HPDE6-E6E7 (cell line): ENCODE measurements around the gene TECTA.

ENCODE experiments used
- DNase-seq: peaks from one replicate; pipeline ENCODE4 v3.0.0; 2011; ENCODE audit warnings: missing footprints; ENCODE audit errors: extremely low spot score

TECTA gene

DNA sequence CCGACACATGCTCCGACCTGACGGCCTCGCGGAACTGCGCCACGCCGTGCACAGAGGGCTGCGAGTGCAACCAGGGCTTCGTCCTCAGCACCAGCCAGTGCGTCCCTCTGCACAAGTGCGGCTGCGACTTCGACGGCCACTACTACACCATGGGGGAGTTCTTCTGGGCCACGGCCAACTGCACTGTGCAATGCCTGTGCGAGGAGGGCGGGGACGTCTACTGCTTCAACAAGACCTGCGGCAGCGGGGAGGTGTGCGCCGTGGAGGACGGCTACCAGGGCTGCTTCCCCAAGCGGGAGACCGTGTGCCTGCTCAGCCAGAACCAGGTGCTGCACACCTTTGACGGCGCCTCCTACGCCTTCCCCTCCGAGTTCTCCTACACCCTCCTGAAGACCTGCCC, 26.8 kb downstream of the TECTA start:
- DNase-seq = no peak

DNA sequence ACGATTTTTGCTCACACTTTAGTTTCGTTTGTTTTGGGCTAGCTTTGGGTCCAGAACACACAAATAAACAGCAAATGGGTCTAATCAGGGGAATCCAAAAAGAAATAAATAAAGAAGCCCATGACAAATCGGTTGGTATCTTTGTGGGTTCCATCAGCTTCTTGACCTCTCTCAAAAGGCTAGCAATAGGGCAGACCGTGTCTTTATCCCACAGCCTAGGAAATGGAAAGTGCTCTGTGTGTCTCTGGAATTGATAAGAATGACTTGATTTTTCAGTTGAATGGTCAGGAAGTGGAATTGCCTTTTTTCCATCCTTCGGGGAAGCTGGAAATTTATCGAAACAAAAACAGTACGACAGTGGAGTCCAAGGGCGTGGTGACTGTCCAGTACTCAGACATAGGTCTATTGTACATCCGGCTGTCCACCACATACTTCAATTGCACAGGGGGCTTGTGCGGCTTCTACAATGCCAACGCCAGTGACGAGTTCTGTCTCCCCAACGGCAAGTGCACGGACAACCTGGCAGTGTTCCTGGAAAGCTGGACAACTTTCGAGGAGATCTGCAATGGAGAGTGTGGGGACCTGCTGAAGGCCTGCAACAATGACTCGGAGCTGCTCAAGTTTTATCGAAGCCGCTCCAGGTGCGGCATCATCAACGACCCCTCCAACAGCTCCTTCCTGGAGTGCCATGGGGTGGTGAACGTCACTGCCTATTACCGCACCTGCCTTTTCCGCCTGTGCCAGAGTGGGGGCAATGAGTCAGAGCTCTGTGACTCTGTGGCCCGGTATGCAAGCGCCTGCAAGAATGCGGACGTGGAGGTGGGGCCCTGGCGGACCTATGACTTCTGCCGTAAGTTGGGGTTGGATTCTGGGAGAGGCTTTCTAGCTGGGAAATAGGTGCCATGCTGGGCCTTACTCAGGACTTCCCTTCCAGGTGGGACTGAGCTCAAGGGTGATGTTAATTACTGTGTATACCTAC, 28.6 kb downstream of the TECTA start:
- DNase-seq = no peak

DNA sequence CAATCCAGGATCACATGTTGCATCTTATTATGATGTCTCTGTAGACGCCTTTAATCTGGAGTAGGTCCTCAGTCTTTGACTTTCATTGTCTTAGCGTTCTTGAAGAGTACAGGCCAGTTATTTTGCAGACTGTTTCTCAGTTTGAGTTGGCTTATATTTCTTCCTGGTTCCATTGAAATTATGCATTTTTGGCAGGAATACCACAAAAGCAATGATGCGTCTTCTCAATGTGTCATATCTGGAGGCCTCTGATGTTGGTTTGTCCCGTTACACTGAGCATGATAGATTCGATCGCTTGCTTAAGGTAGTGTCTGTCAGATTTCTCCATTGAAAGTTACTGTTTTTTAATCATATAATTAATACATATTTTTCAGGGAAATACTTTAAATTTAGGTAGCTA, 30.6 kb downstream of the TECTA start:
- DNase-seq = no peak

DNA sequence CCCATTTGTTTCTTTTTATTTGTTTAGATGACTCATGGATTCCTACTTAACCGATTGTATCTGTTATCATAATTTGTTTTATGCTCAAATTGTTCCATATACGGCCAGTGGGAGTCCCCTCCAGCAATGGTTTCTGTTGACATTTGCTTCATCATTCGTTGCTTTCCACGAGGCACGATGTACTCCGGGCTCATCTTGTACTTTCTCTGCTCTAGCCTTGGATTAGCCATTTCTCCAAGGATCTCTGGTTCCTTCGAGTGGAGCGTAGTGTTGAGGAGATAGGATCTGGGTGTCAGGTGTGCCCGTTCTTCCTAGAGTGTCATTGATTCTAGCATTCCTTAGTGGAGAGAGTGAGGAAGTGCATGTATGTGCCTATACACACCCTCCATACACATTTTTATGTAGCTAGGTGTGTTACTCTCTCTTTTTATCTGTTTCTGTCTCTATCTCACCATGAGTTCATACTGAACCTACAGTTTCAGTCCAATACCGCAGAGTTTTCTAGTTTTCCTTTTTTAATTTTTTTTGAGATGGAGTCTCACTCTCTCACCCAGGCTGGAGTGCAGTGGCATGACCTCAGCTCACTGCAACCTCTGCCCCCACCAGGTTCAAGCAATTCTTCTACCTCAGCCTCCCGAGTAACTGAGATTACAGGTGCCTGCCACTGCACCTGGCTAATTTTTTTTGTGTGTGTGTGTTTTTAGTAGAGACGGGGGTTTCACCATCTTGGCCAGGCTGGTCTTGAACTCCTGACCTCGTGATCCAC, 31.4 kb downstream of the TECTA start:
- no peak for DNase-seq

DNA sequence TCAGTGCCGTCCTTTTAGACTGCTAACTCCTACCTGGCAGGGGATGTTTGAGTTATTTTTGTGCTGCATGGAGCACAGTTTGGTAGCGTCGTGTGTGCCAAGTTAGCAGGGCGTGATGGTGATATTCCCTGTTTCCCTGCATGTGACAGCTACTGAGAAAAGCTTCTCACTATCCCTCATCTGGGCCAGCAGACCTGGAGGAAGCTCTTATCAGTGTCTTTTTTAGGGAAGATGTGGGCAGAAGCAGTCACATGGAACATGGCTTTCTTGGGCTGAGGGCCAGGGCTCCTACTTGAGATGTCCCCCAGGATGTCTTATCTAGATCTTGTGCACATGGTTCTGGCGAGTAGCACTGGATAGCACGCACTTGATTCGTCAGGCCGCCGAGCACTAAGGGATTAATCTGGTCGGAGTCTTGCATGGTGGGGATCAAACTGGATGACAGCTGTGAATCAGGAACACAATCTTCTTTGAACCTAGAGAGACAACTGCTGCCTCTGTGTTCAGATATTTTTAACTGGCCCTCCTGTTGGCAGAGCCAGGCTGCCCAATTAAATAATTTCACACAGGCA, 33.8 kb downstream of the TECTA start:
- DNase-seq = no peak

DNA sequence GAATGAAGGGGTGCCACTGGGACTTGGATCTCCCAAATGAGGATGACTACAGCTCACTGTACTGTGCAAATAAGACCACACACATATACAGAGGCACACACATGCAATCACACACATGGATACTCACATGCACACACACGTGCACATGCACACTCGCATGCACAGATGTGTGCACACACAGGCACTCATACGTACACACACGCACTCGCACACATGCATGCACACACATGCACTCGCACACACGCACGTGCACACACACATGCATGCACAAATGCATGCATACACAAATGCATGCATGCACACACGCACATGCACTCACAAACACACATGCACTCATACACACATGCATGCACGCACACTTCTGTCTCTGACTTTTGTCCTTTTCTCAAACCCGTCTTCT, 36.0 kb downstream of the TECTA start:
- no peak for DNase-seq

DNA sequence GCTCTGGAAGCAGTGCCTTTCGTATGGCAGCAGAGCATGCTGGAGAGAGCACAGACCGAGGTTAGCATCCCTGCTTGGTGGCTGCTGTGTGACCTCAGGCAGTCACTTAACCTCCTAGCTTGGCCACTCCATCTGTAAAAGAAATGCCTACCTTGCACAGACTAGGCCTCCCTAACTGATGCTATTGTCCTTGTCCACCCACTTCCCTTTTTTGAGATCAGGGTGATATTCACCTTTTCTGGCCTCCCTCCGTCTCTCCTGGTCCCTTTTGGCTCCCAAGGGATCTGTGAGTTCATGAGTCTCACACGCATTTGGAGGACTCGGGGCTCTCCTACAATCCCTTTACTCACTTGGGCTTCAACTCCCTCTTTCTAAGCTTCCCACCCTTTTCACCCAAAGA, 37.2 kb downstream of the TECTA start:
- no peak for DNase-seq

DNA sequence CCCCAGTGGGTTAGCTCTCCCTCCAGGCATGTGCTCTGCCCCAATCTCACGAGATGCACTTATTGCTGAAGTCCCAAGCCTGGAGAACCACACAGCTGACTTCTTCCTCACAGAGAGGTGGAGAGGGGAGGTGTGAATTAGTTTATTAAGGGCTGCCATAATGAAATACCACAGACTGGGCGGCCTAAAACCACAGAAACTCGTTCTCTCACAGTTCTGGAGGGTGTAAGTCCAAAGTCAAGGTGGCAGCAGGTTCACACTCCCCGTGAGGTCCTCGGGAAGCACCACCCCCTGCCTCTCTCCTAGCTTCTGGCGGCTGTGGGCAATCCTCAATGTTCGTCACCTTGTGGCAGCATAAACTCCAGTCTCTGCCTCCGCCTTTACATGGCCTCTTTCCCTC, 39.3 kb downstream of the TECTA start:
- DNase-seq = no peak

DNA sequence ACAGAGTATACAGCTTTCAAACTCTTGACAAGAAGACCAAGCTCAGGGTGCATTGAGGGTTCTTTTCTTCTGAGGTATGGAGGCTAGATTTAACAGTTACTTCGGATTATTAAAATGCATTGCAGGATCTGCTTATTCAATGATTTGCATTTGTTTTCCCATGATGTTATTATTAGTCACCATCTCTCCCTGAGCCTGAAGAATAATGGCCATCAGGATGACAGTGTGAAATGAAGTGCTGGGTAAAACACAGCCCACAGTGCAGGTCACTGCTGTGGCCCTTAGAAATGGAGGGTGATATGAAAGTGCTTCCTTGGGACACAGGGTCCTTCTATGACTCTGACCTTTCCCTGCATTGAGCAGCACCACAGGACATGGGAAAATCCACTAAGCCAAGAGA, 40.0 kb downstream of the TECTA start:
- DNase-seq = no peak

DNA sequence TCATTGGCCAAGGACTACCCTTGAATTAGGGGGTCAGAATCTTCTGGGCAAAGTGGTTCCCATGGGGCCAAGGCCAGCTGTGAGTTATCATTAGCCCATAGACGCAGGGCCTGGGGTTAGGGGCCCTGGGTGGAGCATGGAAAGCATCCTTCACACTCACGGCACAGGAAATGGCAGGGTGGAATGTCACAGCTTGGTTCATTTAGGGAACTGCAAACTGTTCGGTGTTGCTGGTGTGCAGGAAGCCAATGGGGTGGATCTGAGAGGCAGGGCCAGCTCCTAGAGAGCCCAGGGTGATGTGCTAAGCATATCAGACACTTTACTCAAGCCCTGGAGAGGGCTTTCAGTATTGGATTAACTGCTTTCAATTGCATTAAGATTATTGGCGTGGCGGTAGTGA, 42.9 kb downstream of the TECTA start:
- no peak for DNase-seq

DNA sequence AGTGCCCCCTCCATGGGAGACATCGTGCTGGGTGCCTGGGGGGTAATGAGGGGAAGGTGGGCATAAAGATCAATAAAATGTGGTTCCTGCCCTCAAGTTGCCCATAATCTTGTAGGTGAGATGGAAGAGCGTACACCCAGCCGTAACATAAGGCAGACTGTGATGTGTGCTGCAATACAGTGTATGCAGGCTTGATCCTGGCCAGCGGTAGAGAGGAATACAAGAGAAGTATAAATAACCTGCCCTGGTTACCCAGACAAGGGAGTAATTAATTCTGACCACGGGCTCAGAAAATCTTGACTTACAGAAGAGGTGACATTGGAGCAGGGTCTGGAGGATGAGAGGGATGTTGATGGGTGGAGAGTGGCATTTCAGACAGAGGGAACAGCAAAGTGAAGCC, 43.7 kb downstream of the TECTA start:
- no peak for DNase-seq

DNA sequence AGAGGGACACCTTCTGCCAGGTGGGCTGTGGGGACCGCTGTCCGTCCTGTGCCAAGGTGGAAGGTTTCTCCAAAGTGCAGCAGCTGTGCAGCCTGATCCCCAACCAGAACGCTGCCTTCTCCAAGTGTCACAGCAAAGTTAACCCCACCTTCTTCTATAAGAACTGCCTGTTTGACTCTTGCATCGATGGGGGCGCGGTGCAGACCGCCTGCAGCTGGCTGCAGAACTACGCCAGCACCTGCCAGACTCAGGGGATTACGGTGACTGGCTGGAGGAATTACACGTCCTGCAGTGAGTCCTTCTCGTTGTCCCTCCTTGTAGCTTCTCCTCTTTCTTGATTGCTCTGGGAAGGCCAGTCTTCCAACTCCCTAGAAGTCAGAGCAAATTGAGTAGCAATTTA, 44.8 kb downstream of the TECTA start:
- DNase-seq = no peak

DNA sequence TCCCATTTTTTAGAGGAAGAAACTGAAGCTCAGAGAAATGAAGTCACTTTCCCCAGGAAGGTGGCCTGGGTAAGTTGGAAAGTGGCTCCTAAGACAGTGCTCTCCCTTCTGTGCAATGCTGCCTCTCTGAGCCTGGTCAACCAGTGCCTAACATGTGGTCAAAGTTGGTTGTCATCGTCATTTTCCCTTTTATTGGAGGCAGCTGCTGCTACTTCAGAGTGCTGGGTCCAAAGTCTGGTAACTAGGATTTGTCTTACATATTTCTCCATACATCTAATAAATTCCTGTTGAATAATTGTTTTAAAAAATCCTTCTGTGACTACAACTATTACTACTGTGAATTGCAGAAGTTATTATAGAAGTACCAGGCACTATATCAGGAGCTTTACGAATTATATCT, 48.1 kb downstream of the TECTA start:
- DNase-seq = no peak

DNA sequence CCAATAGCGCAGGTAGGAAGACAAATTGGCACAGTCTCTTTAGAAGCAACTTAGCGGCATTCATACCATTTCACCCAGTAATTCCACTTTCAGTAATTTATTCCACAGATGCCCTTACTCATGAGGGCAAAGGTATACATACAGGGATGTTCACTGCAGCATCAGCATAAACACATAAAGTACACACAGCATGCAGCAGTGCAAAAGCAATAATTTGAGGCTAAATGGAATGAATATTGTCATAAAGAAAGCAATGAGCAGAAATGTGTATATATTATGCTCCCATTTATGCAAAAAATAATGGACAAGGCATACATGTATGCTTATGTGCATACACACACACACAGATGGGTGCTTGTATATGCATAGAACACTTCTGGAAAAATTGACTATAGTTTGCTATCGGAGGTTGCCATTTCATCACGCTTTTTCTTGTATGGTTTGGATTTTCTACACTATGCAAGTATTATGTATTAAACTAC, 50.2 kb downstream of the TECTA start:
- no peak for DNase-seq

DNA sequence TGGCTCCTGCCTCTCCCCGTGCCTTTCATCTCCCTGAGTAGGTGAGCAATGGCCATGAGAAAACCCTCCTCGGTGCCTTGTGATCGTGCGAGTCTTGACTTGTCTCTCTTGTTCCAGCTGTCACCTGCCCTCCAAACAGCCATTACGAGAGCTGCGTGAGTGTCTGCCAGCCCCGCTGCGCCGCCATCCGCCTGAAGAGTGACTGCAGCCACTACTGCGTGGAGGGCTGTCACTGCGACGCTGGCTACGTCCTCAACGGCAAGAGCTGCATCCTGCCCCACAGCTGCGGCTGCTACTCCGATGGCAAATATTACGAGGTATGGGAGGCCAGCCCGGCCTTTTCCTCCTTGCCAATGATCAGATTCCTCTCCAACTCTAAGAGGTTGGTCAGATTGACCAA, 51.7 kb downstream of the TECTA start:
- no peak for DNase-seq

DNA sequence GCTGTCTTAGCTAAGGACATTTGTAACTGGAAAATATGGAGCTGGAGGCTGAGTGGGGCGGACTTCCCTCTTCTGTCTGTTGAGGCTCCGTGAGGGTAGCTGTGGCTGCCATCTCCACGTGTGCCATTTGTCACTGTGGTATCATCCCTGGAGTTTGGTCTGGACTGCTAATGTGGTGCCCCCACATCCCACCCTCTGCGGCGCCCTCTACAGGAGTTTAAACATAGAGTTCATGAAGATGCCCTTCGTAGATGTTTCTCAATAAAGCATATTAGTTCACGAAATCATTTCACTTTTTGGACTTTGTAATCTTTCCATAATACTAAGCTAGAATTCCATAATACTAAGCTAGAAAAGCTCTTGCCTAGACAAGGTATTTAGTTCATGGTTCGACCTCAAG, 52.4 kb downstream of the TECTA start:
- no peak for DNase-seq

DNA sequence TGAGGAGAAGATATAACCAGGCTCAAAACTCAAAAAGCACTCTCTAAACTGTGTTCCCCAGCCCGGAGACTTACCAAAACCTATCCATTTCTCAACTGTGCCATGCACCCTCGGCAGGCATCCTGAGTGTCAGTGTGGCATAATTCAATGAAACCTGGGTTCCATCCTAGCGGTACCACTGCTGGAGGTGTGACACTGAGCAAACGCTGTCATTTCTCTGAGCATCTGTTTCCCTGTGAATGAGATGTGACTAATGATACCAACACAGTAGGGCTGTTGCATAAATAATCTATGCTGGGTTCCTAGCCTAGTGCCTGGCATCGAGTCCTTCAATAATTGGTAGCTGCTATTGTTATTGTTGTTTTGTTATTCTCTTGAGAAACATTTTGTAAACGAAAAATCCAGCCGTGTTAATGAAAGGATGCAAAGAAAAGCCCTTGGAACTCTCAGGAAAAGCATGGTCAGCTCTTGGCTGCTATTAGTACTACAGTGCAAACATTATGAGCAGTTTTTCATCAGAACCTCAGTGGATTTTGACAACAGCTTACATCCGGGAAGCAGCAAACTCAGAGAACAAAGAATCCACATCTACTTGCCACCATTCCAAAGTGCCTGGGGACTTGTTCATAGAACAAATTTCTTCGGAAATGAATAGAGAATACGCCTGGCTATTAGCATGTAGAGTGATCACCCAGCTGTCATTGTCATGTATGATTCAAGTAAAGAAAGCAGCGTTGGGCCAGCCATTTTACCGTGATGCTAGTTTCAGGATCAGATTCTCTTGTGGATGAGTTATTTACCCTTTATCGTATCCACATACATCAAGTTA, 53.7 kb downstream of the TECTA start:
- DNase-seq = no peak

DNA sequence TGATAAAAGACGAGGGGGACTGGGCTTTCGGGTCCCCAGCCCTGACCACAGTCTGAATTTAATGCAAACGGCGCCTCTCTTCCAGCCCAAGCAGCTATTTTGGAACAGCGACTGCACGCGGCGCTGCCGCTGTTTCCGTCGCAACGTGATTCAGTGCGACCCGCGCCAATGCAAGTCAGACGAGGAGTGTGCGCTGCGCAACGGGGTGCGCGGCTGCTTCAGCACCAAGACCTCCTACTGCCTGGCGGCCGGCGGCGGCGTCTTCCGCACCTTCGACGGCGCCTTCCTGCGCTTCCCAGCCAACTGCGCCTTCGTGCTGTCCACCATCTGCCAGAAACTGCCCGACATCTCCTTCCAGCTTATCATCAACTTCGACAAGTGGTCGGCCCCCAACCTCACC, 56.7 kb downstream of the TECTA start:
- DNase-seq = no peak

DNA sequence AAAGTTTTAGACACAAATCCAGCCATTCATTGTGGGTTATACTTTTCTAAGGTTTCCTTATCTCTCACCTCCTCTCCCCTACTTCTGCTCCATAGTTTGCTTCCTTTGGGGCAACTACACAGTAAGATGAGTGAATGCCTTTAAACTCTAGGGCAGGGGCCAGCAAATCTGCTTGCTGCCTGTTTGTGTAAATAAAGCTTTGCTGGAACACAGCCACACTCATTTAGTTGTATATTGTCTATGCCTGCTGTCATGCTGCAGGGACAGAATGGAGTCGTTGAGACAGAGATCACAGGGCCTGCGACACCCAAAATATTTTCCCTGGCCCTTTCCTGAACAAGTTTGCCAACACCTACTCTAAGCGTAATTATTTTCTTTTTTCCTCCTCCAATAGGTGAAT, 58.7 kb downstream of the TECTA start:
- no peak for DNase-seq

DNA sequence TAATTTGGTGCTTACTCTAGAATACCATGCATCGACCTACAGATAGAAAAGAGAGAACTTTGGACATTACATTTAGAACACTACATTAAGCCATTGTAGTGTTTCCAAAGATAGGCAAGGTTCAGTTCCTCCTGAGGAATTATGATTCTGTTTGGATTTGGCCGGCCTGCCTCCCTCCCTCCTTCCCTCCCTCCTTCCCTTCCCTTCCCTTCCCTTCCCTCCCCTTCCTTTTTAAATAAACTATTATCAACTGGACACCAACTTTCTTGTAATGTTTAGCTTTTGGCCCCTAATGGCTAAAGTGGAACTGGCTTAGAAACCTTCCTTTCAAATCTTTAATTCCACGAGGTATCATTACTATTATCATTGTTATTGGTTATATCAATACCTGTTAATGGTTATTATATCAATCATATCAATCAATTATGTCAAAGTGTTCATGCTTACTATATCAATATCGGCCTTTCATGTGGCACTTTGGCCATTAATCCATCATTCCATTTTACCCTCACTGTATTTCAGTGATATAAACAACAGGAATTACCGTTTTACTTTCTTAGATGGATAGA, 60.4 kb downstream of the TECTA start:
- DNase-seq = no peak

DNA sequence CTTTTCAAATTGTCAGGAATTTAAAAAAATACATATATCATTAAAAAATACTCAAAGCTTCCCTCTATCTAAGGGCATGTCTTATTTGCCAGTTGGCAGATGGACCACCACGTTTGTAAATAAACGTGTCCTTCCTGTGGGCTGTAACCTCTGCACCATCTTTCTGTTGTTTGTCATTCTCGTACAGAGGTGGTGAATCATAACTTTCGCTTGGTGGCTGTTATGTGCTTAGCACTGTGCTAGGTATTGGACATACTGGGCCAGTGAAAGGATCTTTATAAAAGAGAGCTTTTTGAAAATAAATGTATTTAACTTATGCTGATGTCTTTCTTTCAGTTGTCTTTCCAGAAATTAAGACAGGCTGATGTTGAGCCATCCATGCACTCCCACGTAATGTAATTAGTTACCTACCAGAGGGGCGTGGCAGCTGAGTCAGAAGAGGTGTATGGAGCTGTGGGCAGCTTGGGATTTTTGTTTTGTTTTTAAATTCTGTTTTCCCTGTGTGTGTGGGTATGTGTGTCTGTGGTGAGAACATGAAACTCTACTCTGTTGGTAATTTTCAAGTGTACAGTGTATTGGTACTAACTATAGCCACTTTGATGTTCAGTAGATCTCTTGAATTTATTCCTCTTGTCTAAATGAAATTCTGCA, 62.7 kb downstream of the TECTA start:
- no peak for DNase-seq
